ENCODE measurements around the gene PPEF2. TPM values are rescaled to one million over a fixed set of nuclear protein-coding genes. Genes with fewer than 3 reads are reported as not detected.

The PPEF2 gene
- total and polyA plus RNA-seq, 2 experiments from 2014 or later: not detected

GRCh38 chr4:75889537-75890199, 12.6 kb downstream of the PPEF2 start:
- Mint-ChIP-seq H3K4me1 (no peaks in the 10 kb centered on the region; the same call in 2 of the 3 replicates), H3K36me3 (ENCODE audit: low read depth) (no peaks in the 10 kb centered on the region), H3K27me3 (ENCODE audit: insufficient read depth, low read depth, poor library complexity) (peaks cover 2% of the 10 kb centered on the region), H3K4me3 (no peak overlapping the region), H3K27ac (no peak overlapping the region), H3K9me3 (no peaks in the 10 kb centered on the region)
- Histone ChIP-seq H3K36me3 (ENCODE audit: insufficient read depth) (no peaks in the 10 kb centered on the region), H3K9me2 (ENCODE audit: insufficient read depth) (no peaks in the 10 kb centered on the region), H4K20me1 (replicated peaks; ENCODE audit: insufficient read depth) (no peaks in the 10 kb centered on the region), H3K4me2 (no peak overlapping the region), H3K79me2 (replicated peaks; ENCODE audit: insufficient read depth) (no peaks in the 10 kb centered on the region), H3K27ac (ENCODE audit: low read depth) (no peak overlapping the region), H3K27me3 (ENCODE audit: insufficient read depth) (no peaks in the 10 kb centered on the region), H2AFZ (no peak overlapping the region), H3K4me1 (ENCODE audit: insufficient read depth) (no peaks in the 10 kb centered on the region), H3F3A (replicated peaks; ENCODE audit: low read depth) (no peaks in the 10 kb centered on the region), H3K4me3 (no peak overlapping the region)
- DNase-seq (ENCODE audit: low spot score) (no peak), ATAC-seq (no peak)
- TF ChIP-seq ZNF462 (CRISPR knock-in tag; IDR thresholded peaks at IDR 0.05) (no peak), CREB1 (CRISPR knock-in tag; IDR thresholded peaks at IDR 0.05; ENCODE audit: low read depth) (no peak), JUNB (IDR thresholded peaks at IDR 0.05; ENCODE audit: unreplicated experiment) (no peak), CTCF (conservative IDR thresholded peaks at IDR 0.05; ENCODE audit: low read depth in 2 of 2) (no peak), EZH2 (IDR thresholded peaks at IDR 0.05; ENCODE audit: low read depth, unreplicated experiment) (no peak), NANOG (IDR thresholded peaks at IDR 0.05; ENCODE audit: borderline replicate concordance) (no peak), ZNF331 (CRISPR knock-in tag; IDR thresholded peaks at IDR 0.05; ENCODE audit: low read depth) (no peak), ETS1 (IDR thresholded peaks at IDR 0.05) (no peak), REST (IDR thresholded peaks at IDR 0.05; ENCODE audit: unreplicated experiment) (no peak), STAT1 (IDR thresholded peaks at IDR 0.05; ENCODE audit: unreplicated experiment) (no peak), ZNF114 (CRISPR knock-in tag; IDR thresholded peaks at IDR 0.05) (no peak), POLR2AphosphoS5 (IDR thresholded peaks at IDR 0.05; ENCODE audit: low read depth) (no peak)
